Measurements from ENCODE around the gene PCAT7. TPM values are rescaled to one million over a fixed set of nuclear protein-coding genes. Genes with fewer than 3 reads are reported as not detected.

Gene PCAT7
- total RNA-seq, 1 experiment from 2014 or later, result 4.0 TPM

DNA sequence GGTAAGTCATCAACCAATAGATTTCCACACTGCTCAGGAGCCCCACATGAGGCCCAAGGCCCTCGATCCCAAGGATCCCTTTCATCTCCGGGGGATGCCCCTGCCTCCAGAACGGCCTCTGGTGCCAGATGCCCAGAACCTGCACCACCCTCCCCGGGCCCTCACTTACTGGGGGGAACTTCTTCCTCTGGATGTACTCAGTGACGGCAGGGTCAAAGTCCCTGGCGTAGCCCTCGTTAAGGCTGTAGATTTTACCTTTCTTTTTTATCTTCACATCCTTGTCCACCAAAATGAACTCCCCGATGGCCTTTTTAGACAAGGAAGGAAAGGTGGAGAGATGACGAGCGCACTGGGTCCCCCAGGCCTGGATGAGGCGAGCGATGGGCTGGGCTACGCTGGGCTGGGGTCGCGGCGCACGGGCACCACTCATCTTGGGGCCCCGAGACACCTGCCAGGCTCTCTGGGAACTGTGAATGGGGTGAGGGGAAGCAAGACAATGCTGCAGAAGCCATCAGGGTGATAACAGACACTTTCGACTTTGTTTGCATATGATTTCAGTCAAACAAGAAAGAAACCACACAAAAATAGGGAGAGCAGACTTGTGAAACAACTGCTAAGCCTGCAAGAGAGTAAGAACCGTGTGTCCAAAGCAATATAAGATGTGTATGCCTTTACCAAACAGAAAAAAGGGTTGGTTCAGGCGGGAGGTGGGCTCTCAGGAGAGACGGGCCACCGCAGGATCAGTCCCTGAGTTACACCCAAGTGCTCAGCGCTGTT, 52.0 kb downstream of the PCAT7 start:
- Histone ChIP-seq H4K20me1 (ENCODE audit: control insufficient read depth, insufficient read depth, insufficient read length) (no peaks in the 10 kb centered on the region), H3K4me1 (ENCODE audit: insufficient read depth, low read length) (no peaks in the 10 kb centered on the region; the same call in 1 of the 2 replicates), H3K23me2 (ENCODE audit: insufficient read length, low read depth, low read length, poor library complexity, severe bottlenecking) (no peaks in the 10 kb centered on the region), H3K79me1 (ENCODE audit: insufficient read depth, low read depth, low read length, poor library complexity, severe bottlenecking) (no peaks in the 10 kb centered on the region), H2AK5ac (ENCODE audit: insufficient read length, low read length) (no peak overlapping the region), H3K14ac (ENCODE audit: insufficient read depth, low read length) (no peak overlapping the region), H2AFZ (ENCODE audit: low read length) (peak overlapping the region; percentile 17), H4K8ac (replicated peaks; ENCODE audit: insufficient read length, low read depth, low read length) (no peak overlapping the region), H4K91ac (ENCODE audit: insufficient read length, low read depth, low read length) (no peak overlapping the region), H2BK5ac (ENCODE audit: insufficient read length, low read length) (no peak overlapping the region), H2BK120ac (ENCODE audit: low read depth, low read length, poor library complexity, severe bottlenecking) (no peak overlapping the region), H3K27ac (ENCODE audit: insufficient read length, low read depth, low read length) (no peak overlapping the region), H3K4ac (ENCODE audit: low read depth, low read length) (no peak overlapping the region), H3K79me2 (ENCODE audit: insufficient read depth, low read length) (no peaks in the 10 kb centered on the region; the same call in 1 of the 2 replicates), H3K27me3 (ENCODE audit: insufficient read depth, low read length) (no peaks in the 10 kb centered on the region), H3K9me3 (ENCODE audit: control insufficient read depth, low read depth, low read length) (no peaks in the 10 kb centered on the region), H3K23ac (ENCODE audit: insufficient read length, low read depth, low read length) (no peak overlapping the region), H3T11ph (ENCODE audit: low read length) (no peak overlapping the region), H3K4me2 (ENCODE audit: insufficient read depth, insufficient read length, low read length) (no peak overlapping the region), H2BK20ac (ENCODE audit: low read depth, low read length, poor library complexity, severe bottlenecking) (no peak overlapping the region), H2BK15ac (ENCODE audit: low read depth, low read length) (no peak overlapping the region), H3K9ac (ENCODE audit: extremely low read depth, insufficient read length, low read length) (no peak overlapping the region), H3K18ac (ENCODE audit: insufficient read length, low read depth, low read length) (no peak overlapping the region), H4K5ac (ENCODE audit: insufficient read length, low read depth, low read length) (no peak overlapping the region), H3K56ac (ENCODE audit: insufficient read length, low read depth, low read length) (no peak overlapping the region), H2BK12ac (ENCODE audit: insufficient read length, low read depth, low read length) (no peak overlapping the region)
- Mint-ChIP-seq H3K27ac (no peak overlapping the region), H3K9me3 (no peaks in the 10 kb centered on the region), H3K4me3 (no peak overlapping the region; a peak in 1 of 5 replicates), H3K27me3 (ENCODE audit: low read depth) (peaks cover 30% of the 10 kb centered on the region), H3K36me3 (ENCODE audit: insufficient read depth in 1 of 3, low read depth in 3 of 3) (no peaks in the 10 kb centered on the region), H3K4me1 (peaks cover 22 to 37% of the 10 kb centered on the region in 2 experiments)
- TF ChIP-seq, protein P1, sequence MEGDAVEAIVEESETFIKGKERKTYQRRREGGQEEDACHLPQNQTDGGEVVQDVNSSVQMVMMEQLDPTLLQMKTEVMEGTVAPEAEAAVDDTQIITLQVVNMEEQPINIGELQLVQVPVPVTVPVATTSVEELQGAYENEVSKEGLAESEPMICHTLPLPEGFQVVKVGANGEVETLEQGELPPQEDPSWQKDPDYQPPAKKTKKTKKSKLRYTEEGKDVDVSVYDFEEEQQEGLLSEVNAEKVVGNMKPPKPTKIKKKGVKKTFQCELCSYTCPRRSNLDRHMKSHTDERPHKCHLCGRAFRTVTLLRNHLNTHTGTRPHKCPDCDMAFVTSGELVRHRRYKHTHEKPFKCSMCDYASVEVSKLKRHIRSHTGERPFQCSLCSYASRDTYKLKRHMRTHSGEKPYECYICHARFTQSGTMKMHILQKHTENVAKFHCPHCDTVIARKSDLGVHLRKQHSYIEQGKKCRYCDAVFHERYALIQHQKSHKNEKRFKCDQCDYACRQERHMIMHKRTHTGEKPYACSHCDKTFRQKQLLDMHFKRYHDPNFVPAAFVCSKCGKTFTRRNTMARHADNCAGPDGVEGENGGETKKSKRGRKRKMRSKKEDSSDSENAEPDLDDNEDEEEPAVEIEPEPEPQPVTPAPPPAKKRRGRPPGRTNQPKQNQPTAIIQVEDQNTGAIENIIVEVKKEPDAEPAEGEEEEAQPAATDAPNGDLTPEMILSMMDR (conservative IDR thresholded peaks at IDR 0.05), result no peak
- DNase-seq, result no peak
- no CpG with 5 or more reads among the region's 24 CpGs for WGBS (ENCODE audit: extremely low coverage, insufficient read length, low lambda C conversion rate)
